Adrenal gland (tissue), 5 donors: Measurements from ENCODE around the gene FBXO24.

Experiments used
- CTCF ChIP-seq, 6 experiments: fragments of 450-650 bp in 4 of 6; fragments of 200-600 bp in 2 of 6; sonication (generic) in 1 of 6; IDR thresholded peaks; 1 replicate in 5 of 6; 2 replicates in 1 of 6; pipeline versions ENCODE4 v1.5.1 to v1.8.0; 2016 to 2021; ENCODE audit warnings: antibody characterized with exemption in 6 of 6, mild to moderate bottlenecking in 2 of 6, moderate library complexity in 1 of 6
- POLR2A ChIP-seq, 2 donors: fragments of 450-650 bp; IDR thresholded peaks; one replicate each; pipeline ENCODE4 v1.6.1; 2017; ENCODE audit warnings: antibody characterized with exemption in 2 of 2, mild to moderate bottlenecking in 2 of 2, moderate library complexity in 1 of 2
- donor health status: DM: no; HTN: no; CAD: no.

DNA sequence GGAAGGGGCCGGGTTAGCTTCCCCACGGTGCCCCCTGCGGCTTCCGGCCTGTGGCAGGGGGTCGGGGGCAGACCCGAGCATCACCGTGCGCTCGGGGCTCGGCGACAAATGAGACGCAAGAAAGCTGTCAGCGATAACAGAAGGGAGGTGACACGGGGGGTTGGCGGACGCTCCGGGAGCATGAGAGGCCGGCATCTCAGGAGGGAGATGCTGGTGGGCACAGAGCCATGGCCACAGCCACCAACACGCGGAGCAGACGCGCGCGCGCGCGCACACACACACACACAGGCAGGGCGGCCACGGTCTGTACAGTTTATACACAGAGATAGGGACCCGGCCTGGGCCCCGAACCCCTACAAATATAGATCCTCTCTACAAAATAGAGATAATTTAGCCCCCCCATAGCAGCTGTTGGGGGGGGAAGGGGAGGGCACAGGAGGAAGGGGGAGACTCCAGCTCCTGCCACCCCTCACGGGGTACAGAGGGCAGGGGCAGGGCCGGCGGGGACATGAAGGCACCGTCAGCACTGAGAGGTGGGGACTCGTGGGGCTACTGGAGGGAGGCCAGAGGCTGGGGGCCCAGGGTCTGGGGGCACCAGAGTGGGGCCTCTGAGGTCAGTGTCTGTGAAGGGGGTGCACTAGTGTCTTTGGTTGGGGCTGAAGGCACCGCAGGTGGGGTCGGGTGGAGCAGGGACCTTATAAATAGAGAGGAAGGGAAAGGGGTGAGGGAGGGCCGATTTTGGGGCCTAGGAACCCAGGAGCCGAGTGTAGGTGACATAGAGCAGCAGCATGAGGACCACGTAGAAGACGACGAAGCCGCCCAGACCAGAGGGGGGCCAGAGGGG lies 11.5 kb upstream of the FBXO24 start:
- TF ChIP-seq CTCF (IDR thresholded peaks at IDR 0.05): no peak
- TF ChIP-seq POLR2A (IDR thresholded peaks at IDR 0.05): no peak
